ENCODE data around the gene KRTAP3-3.
"Not testable (repeated sequence)": the region's sequence is repeated elsewhere in the genome, so short reads cannot be mapped to it uniquely, and the experiment has no call there.

KRTAP3-3 gene

DNA sequence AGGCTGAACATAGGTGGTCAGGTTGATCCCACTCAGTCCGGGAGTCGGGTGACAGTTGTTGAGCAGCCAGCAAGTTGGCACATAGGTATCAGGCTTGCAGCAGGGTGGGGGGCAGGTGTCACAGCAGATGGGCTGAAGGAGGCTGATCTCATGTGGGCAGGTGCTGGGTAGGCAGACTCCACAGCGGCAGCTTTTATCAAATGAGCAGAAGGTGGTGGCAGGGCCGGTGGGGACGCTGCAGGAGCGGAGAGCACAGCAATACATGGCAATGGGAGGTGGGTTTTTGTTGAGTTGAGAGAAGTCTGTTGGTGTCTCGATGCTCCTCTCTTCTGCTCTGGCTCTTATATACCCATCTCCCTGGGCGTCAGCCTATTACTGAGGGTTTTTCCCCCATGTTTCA lies 14.8 kb upstream of the KRTAP3-3 start, which contains the start of gene KRTAP3-1:
KRTAP3-1 (minus strand) TSS at position 318 of the 400 bp plus-strand sequence; CDS start at position 264, 54 bp downstream.
- Histone ChIP-seq H3K36me3 (ENCODE audit: control insufficient read depth in 1 of 2, insufficient read depth in 2 of 2, low read length in 2 of 2) (no peaks in the 10 kb centered on the region), H3K27ac (ENCODE audit: low read depth, low read length) (no peak within 1 kb of the TSS), H3K4me1 (ENCODE audit: control insufficient read depth in 1 of 2, insufficient read depth in 2 of 2, low read length in 2 of 2) (no peaks in the 10 kb centered on the region), H3K27me3 (ENCODE audit: control insufficient read depth in 1 of 2, insufficient read depth in 2 of 2, low read length in 2 of 2) (peaks cover 0 to 4% of the 10 kb centered on the region in 2 donors), H3K9me3 (ENCODE audit: control insufficient read depth in 1 of 2, low read length in 2 of 2) (no peaks in the 10 kb centered on the region), H3K4me3 (ENCODE audit: low read depth in 1 of 2, low read length in 2 of 2) (no peak within 1 kb of the TSS), H3K9ac (ENCODE audit: low read depth in 1 of 2, low read length in 2 of 2) (no peak within 1 kb of the TSS)

DNA sequence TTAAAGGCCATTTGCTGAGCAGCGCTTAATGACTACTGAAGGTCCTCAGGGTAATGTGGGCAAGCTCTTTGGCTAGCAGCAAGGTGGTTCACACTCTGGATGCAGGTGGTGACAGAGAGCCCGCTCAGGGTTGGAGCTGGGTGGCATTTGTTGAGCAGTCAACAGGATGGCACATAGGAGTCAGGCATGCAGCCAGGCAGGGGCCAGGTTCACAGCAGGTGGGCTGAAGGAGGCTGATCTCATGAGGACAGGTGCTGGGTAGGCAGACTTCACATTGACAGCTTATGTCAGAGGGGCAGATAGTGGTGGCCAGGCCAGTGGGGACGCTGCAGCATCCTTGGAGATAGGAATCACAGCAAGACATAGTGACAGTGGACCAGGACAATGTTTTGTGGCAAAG lies 10.4 kb upstream of the KRTAP3-3 start:
- Histone ChIP-seq H3K27me3 (ENCODE audit: control insufficient read depth in 1 of 2, insufficient read depth in 2 of 2, low read length in 2 of 2) (peaks cover 0 to 9% of the 10 kb centered on the region in 2 donors), H3K4me3 (ENCODE audit: low read depth in 1 of 2, low read length in 2 of 2) (no peak overlapping the region), H3K27ac (ENCODE audit: low read depth, low read length) (no peak overlapping the region), H3K9me3 (ENCODE audit: control insufficient read depth in 1 of 2, low read length in 2 of 2) (no peaks in the 10 kb centered on the region), H3K4me1 (ENCODE audit: control insufficient read depth in 1 of 2, insufficient read depth in 2 of 2, low read length in 2 of 2) (no peaks in the 10 kb centered on the region), H3K36me3 (ENCODE audit: control insufficient read depth in 1 of 2, insufficient read depth in 2 of 2, low read length in 2 of 2) (no peaks in the 10 kb centered on the region), H3K9ac (ENCODE audit: low read depth in 1 of 2, low read length in 2 of 2) (no peak overlapping the region)

DNA sequence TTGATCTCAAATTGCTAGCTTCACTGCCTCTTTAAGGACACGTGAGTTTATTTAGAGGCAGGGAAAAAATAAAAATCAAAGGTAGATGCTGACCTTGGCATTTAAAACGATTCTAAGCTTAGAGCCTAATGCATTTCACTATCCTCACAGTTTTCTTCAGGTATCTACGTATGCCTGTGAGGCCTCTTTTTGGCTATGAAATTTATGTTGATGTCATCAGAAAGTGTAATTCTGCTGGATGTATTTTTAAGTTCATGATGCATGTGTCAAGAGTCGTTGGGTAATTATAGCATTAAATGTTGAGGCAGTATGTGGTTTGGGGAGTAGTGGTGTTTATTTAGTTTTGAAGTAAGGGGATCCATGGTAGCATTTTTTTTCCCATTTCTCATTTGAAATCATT lies 10.0 kb upstream of the KRTAP3-3 start:
- Histone ChIP-seq H3K4me3 (ENCODE audit: low read depth in 1 of 2, low read length in 2 of 2) (no peak overlapping the region), H3K9me3 (ENCODE audit: control insufficient read depth in 1 of 2, low read length in 2 of 2) (no peaks in the 10 kb centered on the region), H3K4me1 (ENCODE audit: control insufficient read depth in 1 of 2, insufficient read depth in 2 of 2, low read length in 2 of 2) (no peaks in the 10 kb centered on the region), H3K27ac (ENCODE audit: low read depth, low read length) (no peak overlapping the region), H3K36me3 (ENCODE audit: control insufficient read depth in 1 of 2, insufficient read depth in 2 of 2, low read length in 2 of 2) (no peaks in the 10 kb centered on the region), H3K27me3 (ENCODE audit: control insufficient read depth in 1 of 2, insufficient read depth in 2 of 2, low read length in 2 of 2) (peaks cover 0 to 9% of the 10 kb centered on the region in 2 donors), H3K9ac (ENCODE audit: low read depth in 1 of 2, low read length in 2 of 2) (no peak overlapping the region)

DNA sequence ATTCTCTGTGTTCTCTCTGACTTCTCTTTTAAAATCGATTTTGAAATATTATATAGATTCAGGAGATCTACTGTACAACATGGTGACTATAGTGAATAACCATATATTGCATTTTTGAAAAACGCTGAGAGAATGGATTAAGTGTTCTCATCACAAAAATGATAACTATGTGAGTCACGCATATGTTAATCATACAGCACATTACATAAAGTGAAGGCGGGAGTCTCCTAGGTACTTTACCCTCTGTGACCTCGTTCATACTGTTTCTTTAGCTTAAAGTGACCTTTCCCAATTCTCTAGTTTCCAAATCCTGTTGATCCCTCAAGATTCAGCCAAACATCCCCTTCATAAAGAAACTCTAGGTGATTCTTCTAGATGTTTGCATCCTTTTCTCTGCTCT lies 8.8 kb upstream of the KRTAP3-3 start:
- no peak overlapping the region for H3K27ac ChIP-seq (ENCODE audit: low read depth, low read length)
- no peaks in the 10 kb centered on the region for H3K36me3 ChIP-seq (ENCODE audit: control insufficient read depth in 1 of 2, insufficient read depth in 2 of 2, low read length in 2 of 2)
- peaks cover 0 to 9% of the 10 kb centered on the region in 2 donors for H3K27me3 ChIP-seq (ENCODE audit: control insufficient read depth in 1 of 2, insufficient read depth in 2 of 2, low read length in 2 of 2)
- H3K9ac ChIP-seq (ENCODE audit: low read depth in 1 of 2, low read length in 2 of 2) = no peak overlapping the region
- no peaks in the 10 kb centered on the region for H3K4me1 ChIP-seq (ENCODE audit: control insufficient read depth in 1 of 2, insufficient read depth in 2 of 2, low read length in 2 of 2)
- H3K4me3 ChIP-seq (ENCODE audit: low read depth in 1 of 2, low read length in 2 of 2) = no peak overlapping the region
- H3K9me3 ChIP-seq (ENCODE audit: control insufficient read depth in 1 of 2, low read length in 2 of 2) = no peaks in the 10 kb centered on the region

DNA sequence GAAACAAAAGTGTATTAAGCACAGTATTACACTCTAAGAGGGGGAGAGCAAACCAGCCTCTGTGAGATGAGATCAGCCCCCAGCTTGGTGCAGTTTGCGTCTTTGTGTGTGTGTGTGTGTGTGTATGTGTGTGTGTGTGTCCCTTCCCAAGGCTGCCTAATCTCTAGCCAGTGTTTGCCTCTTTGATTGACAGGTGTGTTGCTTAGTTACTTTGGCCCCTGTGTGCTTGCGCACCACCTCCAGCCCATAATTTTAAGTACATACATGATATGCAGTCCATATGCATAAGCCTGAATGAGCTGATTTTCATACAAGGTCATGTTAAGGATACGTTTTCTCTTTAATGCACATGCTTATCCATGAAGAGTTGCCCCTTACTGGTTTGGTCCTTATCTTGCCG lies 7.8 kb upstream of the KRTAP3-3 start:
- Histone ChIP-seq H3K27me3 (ENCODE audit: control insufficient read depth in 1 of 2, insufficient read depth in 2 of 2, low read length in 2 of 2) (peaks cover 0 to 9% of the 10 kb centered on the region in 2 donors), H3K4me1 (ENCODE audit: control insufficient read depth in 1 of 2, insufficient read depth in 2 of 2, low read length in 2 of 2) (no peaks in the 10 kb centered on the region), H3K27ac (ENCODE audit: low read depth, low read length) (no peak overlapping the region), H3K4me3 (ENCODE audit: low read depth in 1 of 2, low read length in 2 of 2) (no peak overlapping the region), H3K9me3 (ENCODE audit: control insufficient read depth in 1 of 2, low read length in 2 of 2) (no peaks in the 10 kb centered on the region), H3K9ac (ENCODE audit: low read depth in 1 of 2, low read length in 2 of 2) (no peak overlapping the region), H3K36me3 (ENCODE audit: control insufficient read depth in 1 of 2, insufficient read depth in 2 of 2, low read length in 2 of 2) (no peaks in the 10 kb centered on the region)

DNA sequence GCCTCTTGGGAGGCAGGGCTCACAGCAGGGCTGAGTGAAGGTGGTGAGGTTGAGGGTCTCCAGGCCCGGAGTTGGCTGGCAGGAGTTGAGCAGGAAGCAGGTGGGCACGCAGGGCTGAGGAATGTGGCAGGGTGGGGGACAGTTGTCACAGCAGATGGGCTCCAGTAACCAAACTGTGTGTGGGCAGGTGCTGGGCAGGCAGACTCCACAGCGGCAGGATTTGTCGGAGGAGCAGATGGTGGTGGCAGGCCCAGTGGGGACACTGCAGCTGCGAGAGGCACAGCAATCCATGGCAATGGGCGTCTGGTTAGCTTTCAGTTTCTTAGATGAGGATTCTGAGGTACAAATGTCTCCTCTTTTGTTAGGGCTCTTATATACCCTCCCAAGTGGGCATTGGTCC lies 5.6 kb upstream of the KRTAP3-3 start, which contains the start of gene KRTAP3-2:
KRTAP3-2 (minus strand) TSS at position 344 of the 400 bp plus-strand sequence; CDS start at position 291, 53 bp downstream.
- not testable (repeated sequence) for H3K9ac ChIP-seq (ENCODE audit: low read depth in 1 of 2, low read length in 2 of 2); H3K4me3 ChIP-seq (ENCODE audit: low read depth in 1 of 2, low read length in 2 of 2); H3K27ac ChIP-seq (ENCODE audit: low read depth, low read length); H3K27me3 ChIP-seq (ENCODE audit: control insufficient read depth in 1 of 2, insufficient read depth in 2 of 2, low read length in 2 of 2); H3K9me3 ChIP-seq (ENCODE audit: control insufficient read depth in 1 of 2, low read length in 2 of 2); H3K36me3 ChIP-seq (ENCODE audit: control insufficient read depth in 1 of 2, insufficient read depth in 2 of 2, low read length in 2 of 2); H3K4me1 ChIP-seq (ENCODE audit: control insufficient read depth in 1 of 2, insufficient read depth in 2 of 2, low read length in 2 of 2)

DNA sequence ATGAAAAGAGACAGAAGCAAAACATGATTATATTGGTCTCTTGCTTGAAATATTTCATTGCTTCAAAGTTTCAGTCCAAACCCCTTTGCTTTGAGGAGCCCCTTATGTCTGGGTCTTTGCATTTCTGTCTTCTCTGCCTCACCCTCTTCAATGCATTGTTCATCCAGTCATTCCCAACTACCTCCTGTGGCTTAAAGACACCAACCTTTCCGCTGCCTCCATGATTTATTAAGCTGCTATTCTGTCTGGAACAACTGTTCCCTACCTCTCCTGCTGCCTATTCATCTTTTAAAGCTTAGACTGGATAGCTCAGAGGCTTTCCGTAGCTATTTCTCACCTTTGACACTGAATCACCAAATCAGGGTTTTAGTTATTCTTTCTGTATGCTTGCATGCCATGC lies 3.4 kb upstream of the KRTAP3-3 start:
- Histone ChIP-seq H3K9me3 (ENCODE audit: control insufficient read depth in 1 of 2, low read length in 2 of 2) (no peaks in the 10 kb centered on the region), H3K4me1 (ENCODE audit: control insufficient read depth in 1 of 2, insufficient read depth in 2 of 2, low read length in 2 of 2) (no peaks in the 10 kb centered on the region), H3K36me3 (ENCODE audit: control insufficient read depth in 1 of 2, insufficient read depth in 2 of 2, low read length in 2 of 2) (no peaks in the 10 kb centered on the region), H3K4me3 (ENCODE audit: low read depth in 1 of 2, low read length in 2 of 2) (no peak overlapping the region), H3K27ac (ENCODE audit: low read depth, low read length) (no peak overlapping the region), H3K9ac (ENCODE audit: low read depth in 1 of 2, low read length in 2 of 2) (no peak overlapping the region), H3K27me3 (ENCODE audit: control insufficient read depth in 1 of 2, insufficient read depth in 2 of 2, low read length in 2 of 2) (peaks cover 0 to 5% of the 10 kb centered on the region in 2 donors)

DNA sequence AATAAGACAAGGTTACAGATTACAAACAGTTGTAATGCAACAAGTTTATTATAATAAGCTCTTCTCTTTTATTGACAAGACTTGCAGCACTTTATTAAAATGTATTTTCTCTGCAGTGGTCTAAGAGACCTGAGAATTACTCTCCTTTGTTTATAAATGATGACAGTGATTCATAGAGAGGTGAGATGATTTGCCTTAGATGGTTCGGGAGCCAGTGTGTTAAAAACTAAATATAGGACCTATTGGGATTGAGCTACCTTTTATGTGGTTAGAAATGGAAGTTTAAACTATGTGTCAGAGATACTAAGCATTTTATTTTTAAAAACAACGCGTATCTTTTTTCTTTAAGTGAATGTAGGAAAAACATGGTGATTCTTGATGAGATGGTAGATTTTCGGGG lies 2.9 kb upstream of the KRTAP3-3 start:
- no peak overlapping the region for H3K4me3 ChIP-seq (ENCODE audit: low read depth in 1 of 2, low read length in 2 of 2)
- H3K27me3 ChIP-seq (ENCODE audit: control insufficient read depth in 1 of 2, insufficient read depth in 2 of 2, low read length in 2 of 2) = peaks cover 0 to 3% of the 10 kb centered on the region in 2 donors
- no peaks in the 10 kb centered on the region for H3K9me3 ChIP-seq (ENCODE audit: control insufficient read depth in 1 of 2, low read length in 2 of 2)
- H3K9ac ChIP-seq (ENCODE audit: low read depth in 1 of 2, low read length in 2 of 2) = no peak overlapping the region
- no peaks in the 10 kb centered on the region for H3K4me1 ChIP-seq (ENCODE audit: control insufficient read depth in 1 of 2, insufficient read depth in 2 of 2, low read length in 2 of 2)
- no peaks in the 10 kb centered on the region for H3K36me3 ChIP-seq (ENCODE audit: control insufficient read depth in 1 of 2, insufficient read depth in 2 of 2, low read length in 2 of 2)
- H3K27ac ChIP-seq (ENCODE audit: low read depth, low read length) = no peak overlapping the region

DNA sequence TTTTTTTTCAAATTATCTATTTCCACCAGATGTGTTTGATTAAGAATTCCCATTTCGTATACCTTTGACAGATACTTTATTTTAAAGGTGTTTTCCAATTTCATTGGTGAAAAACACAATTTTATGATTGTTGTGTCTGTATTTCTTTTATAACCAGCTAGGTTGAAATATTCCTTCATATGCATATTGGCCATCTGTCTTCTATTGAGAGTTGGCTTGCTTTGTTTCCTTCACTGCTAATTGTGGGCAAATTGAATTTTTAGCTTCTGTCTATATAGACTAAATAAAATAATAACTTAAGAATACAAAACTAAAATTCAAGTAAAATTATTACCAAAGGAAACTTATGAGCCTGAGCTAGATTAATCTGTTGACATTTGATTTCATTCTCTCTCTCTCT lies 1.2 kb upstream of the KRTAP3-3 start:
- Histone ChIP-seq H3K4me3 (ENCODE audit: low read depth in 1 of 2, low read length in 2 of 2) (no peak overlapping the region), H3K36me3 (ENCODE audit: control insufficient read depth in 1 of 2, insufficient read depth in 2 of 2, low read length in 2 of 2) (no peaks in the 10 kb centered on the region), H3K27me3 (ENCODE audit: control insufficient read depth in 1 of 2, insufficient read depth in 2 of 2, low read length in 2 of 2) (no peaks in the 10 kb centered on the region), H3K27ac (ENCODE audit: low read depth, low read length) (no peak overlapping the region), H3K9me3 (ENCODE audit: control insufficient read depth in 1 of 2, low read length in 2 of 2) (peaks cover 4% of the 10 kb centered on the region in 2 donors), H3K9ac (ENCODE audit: low read depth in 1 of 2, low read length in 2 of 2) (no peak overlapping the region), H3K4me1 (ENCODE audit: control insufficient read depth in 1 of 2, insufficient read depth in 2 of 2, low read length in 2 of 2) (no peaks in the 10 kb centered on the region)

DNA sequence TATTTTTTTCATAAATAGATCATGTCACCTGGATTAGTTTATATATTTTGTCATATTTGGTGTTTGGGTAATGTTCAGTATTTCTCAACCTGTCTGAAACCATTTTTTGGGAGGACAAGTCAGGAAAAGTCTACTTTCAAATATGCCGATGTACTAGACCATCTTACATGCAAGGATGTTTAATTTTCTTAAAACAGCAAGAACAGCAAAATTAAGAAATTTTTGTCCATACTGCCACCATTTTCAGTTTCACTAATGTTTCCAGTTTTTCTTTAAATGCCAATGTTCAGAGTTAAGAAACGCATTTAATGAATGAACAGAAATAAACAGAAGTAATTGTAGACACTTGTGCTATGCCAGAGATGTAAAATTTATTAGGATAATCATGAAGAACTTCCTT lies 880 bp downstream of the KRTAP3-3 start:
- H3K27me3 ChIP-seq (ENCODE audit: control insufficient read depth in 1 of 2, insufficient read depth in 2 of 2, low read length in 2 of 2) = no peaks in the 10 kb centered on the region

DNA sequence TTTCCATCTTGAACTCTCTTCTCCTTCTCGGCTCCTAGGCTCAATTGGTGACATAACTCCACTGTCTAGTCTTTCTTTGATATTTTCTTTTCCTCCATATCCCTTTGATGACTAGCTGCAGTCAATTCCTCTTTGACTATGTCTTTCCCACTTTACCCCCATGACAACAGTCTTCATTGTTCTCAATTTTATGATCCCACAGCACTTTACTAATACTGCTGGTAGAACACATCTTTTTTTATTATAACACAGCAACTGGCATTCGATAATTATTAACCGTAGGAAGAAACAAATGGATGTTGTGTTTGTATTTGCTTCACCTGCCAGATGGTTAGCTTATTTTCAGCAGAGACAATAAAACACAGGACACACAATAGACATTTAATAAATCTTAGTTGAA lies 1.3 kb downstream of the KRTAP3-3 start:
- Histone ChIP-seq H3K4me1 (ENCODE audit: control insufficient read depth in 1 of 2, insufficient read depth in 2 of 2, low read length in 2 of 2) (no peaks in the 10 kb centered on the region), H3K9ac (ENCODE audit: low read depth in 1 of 2, low read length in 2 of 2) (no peak overlapping the region), H3K27ac (ENCODE audit: low read depth, low read length) (no peak overlapping the region), H3K4me3 (ENCODE audit: low read depth in 1 of 2, low read length in 2 of 2) (no peak overlapping the region), H3K9me3 (ENCODE audit: control insufficient read depth in 1 of 2, low read length in 2 of 2) (peaks cover 4% of the 10 kb centered on the region in 2 donors), H3K36me3 (ENCODE audit: control insufficient read depth in 1 of 2, insufficient read depth in 2 of 2, low read length in 2 of 2) (no peaks in the 10 kb centered on the region), H3K27me3 (ENCODE audit: control insufficient read depth in 1 of 2, insufficient read depth in 2 of 2, low read length in 2 of 2) (no peaks in the 10 kb centered on the region)

More for the DNA sequence above, 880 bp downstream of the KRTAP3-3 start:
- H3K9ac ChIP-seq (ENCODE audit: low read depth in 1 of 2, low read length in 2 of 2) = no peak overlapping the region
- no peak overlapping the region for H3K27ac ChIP-seq (ENCODE audit: low read depth, low read length)
- no peaks in the 10 kb centered on the region for H3K4me1 ChIP-seq (ENCODE audit: control insufficient read depth in 1 of 2, insufficient read depth in 2 of 2, low read length in 2 of 2)
- peaks cover 4% of the 10 kb centered on the region in 2 donors for H3K9me3 ChIP-seq (ENCODE audit: control insufficient read depth in 1 of 2, low read length in 2 of 2)
- H3K4me3 ChIP-seq (ENCODE audit: low read depth in 1 of 2, low read length in 2 of 2) = no peak overlapping the region
- no peaks in the 10 kb centered on the region for H3K36me3 ChIP-seq (ENCODE audit: control insufficient read depth in 1 of 2, insufficient read depth in 2 of 2, low read length in 2 of 2)

Measured in duodenal mucosa (tissue), 2 donors.